ENCODE measurements around the gene ATP2C1.

Gene ATP2C1

GRCh38 chr3:131053043-131053859, 159.4 kb downstream of the ATP2C1 start:
- no peak for DNase-seq
